HepG2 (cell line): ENCODE results near the gene IQSEC1. TPM values are rescaled to one million over a fixed set of nuclear protein-coding genes. Genes with fewer than 3 reads are reported as not detected.

Experiments used
- ATAC-seq: fragments of 200-7000 bp; cut with Tn5 transposase; 3 replicates; pipeline ENCODE4 v1.9.1; 2020; ENCODE audit warnings: mild to moderate bottlenecking, moderate library complexity
- BruUV-seq: library from RNA; stranded (reverse); fragments of 400-500 nt; replicated peaks from 2 replicates; lab custom pipeline; 2021; lab: Mats Ljungman, UMichigan
- CTCF ChIA-PET: fragments of 300-600 bp; formaldehyde crosslinking; extraction: SDS; loops from one replicate; lab custom pipeline; 2021; ENCODE audit warnings: low total read pairs, inconsistent platforms, low intra/inter-chr PET ratio; lab: Yijun Ruan, JAX
- POLR2A ChIA-PET: fragments of 350-600 bp; sonication (Branson Sonifier 250); formaldehyde crosslinking; loops from one replicate; lab custom pipeline; 2020; ENCODE audit warnings: antibody characterized with exemption, inconsistent platforms; lab: Yijun Ruan, JAX
- DNase-seq: peaks from one replicate; pipeline ENCODE4 v3.0.0-alpha.2; 2015; ENCODE audit warnings: low spot score
- FAIRE-seq: peaks from 3 replicates; lab custom pipeline; 2011; peaks lifted over from hg19 to GRCh38; lab: Jason Lieb, UNC
- H2AFZ ChIP-seq: one replicate; pipeline ENCODE4 v1.6.1; 2011; ENCODE audit warnings: low read length, inconsistent platforms
- H3K27ac ChIP-seq: fragments of 300-600 bp; 3 replicates; pipeline ENCODE4 v1.8.0; 2011; ENCODE audit warnings: mixed run types, mild to moderate bottlenecking, mixed read lengths, low read length, inconsistent platforms; ENCODE audit not compliant: insufficient read depth; ENCODE audit errors: extremely low read length
- H3K27me3 ChIP-seq, 2 experiments: fragments of 200-600 bp in 1 of 2; 2 replicates in 1 of 2; 3 replicates in 1 of 2; pipeline versions ENCODE4 v1.6.0 to v1.8.0; 2011; ENCODE audit warnings: low read length in 2 of 2, mild to moderate bottlenecking in 2 of 2, moderate library complexity in 2 of 2, inconsistent platforms in 1 of 2; ENCODE audit not compliant: insufficient read depth in 2 of 2, control insufficient read depth in 1 of 2
- H3K36me3 ChIP-seq, 2 experiments: fragments of 200-600 bp in 1 of 2; replicated peaks in 1 of 2; 2 replicates in 1 of 2; 3 replicates in 1 of 2; pipeline versions ENCODE4 v1.5.1 to v1.8.0; 2011; ENCODE audit warnings: low read length in 2 of 2, inconsistent platforms in 1 of 2; ENCODE audit not compliant: insufficient read depth in 2 of 2, control insufficient read depth in 1 of 2
- H3K4me1 ChIP-seq: 2 replicates; pipeline ENCODE4 v1.5.1; 2012; ENCODE audit warnings: low read length, inconsistent platforms; ENCODE audit not compliant: insufficient read depth
- H3K4me2 ChIP-seq: 2 replicates; pipeline ENCODE4 v1.6.0; 2011; ENCODE audit warnings: low read depth, low read length, inconsistent platforms
- H3K4me3 ChIP-seq, 3 experiments: fragments of 200-600 bp in 1 of 3; sonication (generic), shearing (Covaris generic) in 1 of 3; replicated peaks in 1 of 3; 2 replicates each; pipeline ENCODE4 v1.5.1; 2011 to 2016; ENCODE audit warnings: low read length in 3 of 3, inconsistent platforms in 2 of 3, low read depth in 2 of 3, mild to moderate bottlenecking in 2 of 3, control low read depth in 1 of 3, mixed read lengths in 1 of 3; ENCODE audit not compliant: insufficient read depth in 1 of 3
- H3K79me2 ChIP-seq: one replicate; pipeline ENCODE4 v1.6.1; 2011; ENCODE audit warnings: low read length, inconsistent platforms; ENCODE audit not compliant: insufficient read depth
- H3K9ac ChIP-seq: 2 replicates; pipeline ENCODE4 v1.6.0; 2011; ENCODE audit warnings: mild to moderate bottlenecking, low read depth, low read length, inconsistent platforms; ENCODE audit not compliant: insufficient read depth
- H3K9me3 ChIP-seq: 2 replicates; pipeline ENCODE4 v1.5.1; 2012; ENCODE audit warnings: mild to moderate bottlenecking, low read length
- H4K20me1 ChIP-seq: 2 replicates; pipeline ENCODE4 v1.6.0; 2011; ENCODE audit warnings: inconsistent platforms, mild to moderate bottlenecking, low read length, moderate library complexity; ENCODE audit not compliant: insufficient read depth
- CCDC6 ChIP-seq: sonication (generic); formaldehyde crosslinking; IDR thresholded peaks from 2 replicates; pipeline ENCODE4 v1.8.1; 2022; ENCODE audit warnings: mild to moderate bottlenecking, missing genetic modification reagents, moderate library complexity
- FOXA1 ChIP-seq, 2 experiments: fragments of 450-650 bp in 1 of 2; sonication (generic) in 1 of 2; formaldehyde crosslinking in 1 of 2; IDR thresholded peaks; 2 replicates each; pipeline versions ENCODE4 v1.4.0 to v1.6.1; 2016 to 2020; ENCODE audit warnings: missing genetic modification reagents in 1 of 2
- FOXO1 ChIP-seq: sonication (generic); formaldehyde crosslinking; IDR thresholded peaks from 2 replicates; pipeline ENCODE4 v1.4.0; 2020; ENCODE audit warnings: missing genetic modification reagents
- MED1 ChIP-seq: sonication (generic); formaldehyde crosslinking; IDR thresholded peaks from 2 replicates; pipeline ENCODE4 v1.4.0; 2020; ENCODE audit warnings: missing genetic modification reagents
- NR2F6 ChIP-seq, 2 experiments: IDR thresholded peaks; 2 replicates each; pipeline ENCODE4 v1.6.1; 2016; ENCODE audit warnings: antibody characterized with exemption in 1 of 2, mild to moderate bottlenecking in 1 of 2
- RBM22 ChIP-seq: fragments of 200-400 bp; formaldehyde crosslinking; optimal IDR thresholded peaks from 2 replicates; pipeline ENCODE3; 2017; ENCODE audit warnings: mild to moderate bottlenecking, low read length, moderate library complexity
- RELA ChIP-seq: sonication (generic); formaldehyde crosslinking; IDR thresholded peaks from 2 replicates; pipeline ENCODE4 v1.4.0; 2020; ENCODE audit warnings: missing genetic modification reagents
- SRSF1 ChIP-seq: fragments of 200-400 bp; formaldehyde crosslinking; optimal IDR thresholded peaks from 2 replicates; pipeline ENCODE3; 2017; ENCODE audit warnings: mild to moderate bottlenecking, low read depth, low read length, moderate library complexity
- STAG1 ChIP-seq: sonication (generic); formaldehyde crosslinking; IDR thresholded peaks from 2 replicates; pipeline ENCODE4 v1.4.0; 2020; ENCODE audit warnings: missing genetic modification reagents
- TOPORS ChIP-seq: sonication (generic); formaldehyde crosslinking; IDR thresholded peaks from 2 replicates; pipeline ENCODE4 v1.8.0; 2023; ENCODE audit warnings: mild to moderate bottlenecking, missing genetic modification reagents
- ZBTB7B ChIP-seq: sonication (generic); formaldehyde crosslinking; IDR thresholded peaks from 2 replicates; pipeline ENCODE4 v1.4.0; 2020; ENCODE audit warnings: missing genetic modification reagents
- ZNF460 ChIP-seq: sonication (generic); formaldehyde crosslinking; IDR thresholded peaks from 2 replicates; pipeline ENCODE4 v1.5.1; 2020; ENCODE audit warnings: missing genetic modification reagents, mild to moderate bottlenecking, borderline replicate concordance
- ZNF567 ChIP-seq: sonication (generic); formaldehyde crosslinking; IDR thresholded peaks from 2 replicates; pipeline ENCODE4 v1.8.1; 2023; ENCODE audit warnings: mild to moderate bottlenecking, missing genetic modification reagents, borderline replicate concordance
- WGBS: methylation state at CpG from one replicate; pipeline ENCODE4 v1.1.6; 2017; ENCODE audit warnings: low lambda C conversion rate; 5-methylcytosine and 5-hydroxymethylcytosine counted together
- in situ Hi-C: cut with HindIII; loops from 2 replicates; pipeline ENCODE4 v1.10.0; 2017; ENCODE audit warnings: low pct_unique_long_range_greater_than_20kb; ENCODE audit not compliant: extremely low pct_ligation_motif_present
- intact Hi-C: fragments of 100-400 bp; cut with micrococcal nuclease; formaldehyde crosslinking; loops from one replicate; pipeline ENCODE4 v1.10.0; 2022; ENCODE audit not compliant: unreplicated experiment
- polyA plus RNA-seq, 8 experiments: library from polyadenylated mRNA; depleted of rRNA in 3 of 8; stranded (reverse) in 7 of 8; unstranded in 1 of 8; fragments of >200 nt; fragmentation: Illumina TruSeq in 4 of 8; extraction: Trizol in 4 of 8; gene quantifications; 2 replicates each; pipeline versions ENCODE4 v1.2.1 to v1.2.3, GENCODE V29; 2011 to 2016; ENCODE audit warnings: low read depth in 4 of 8, missing spikeins in 1 of 8, mixed read lengths in 1 of 8; ENCODE audit not compliant: insufficient read depth in 1 of 8
- total RNA-seq, 5 experiments: library from RNA; depleted of rRNA; stranded (reverse); fragments of >200 nt; fragmentation: Illumina TruSeq; extraction: Trizol; gene quantifications; 2 replicates each; pipeline ENCODE4 v1.2.3, GENCODE V29; 2016; ENCODE audit warnings: low read depth in 1 of 5
- TF ChIP-seq, protein P1 (sequence below): sonication (generic); formaldehyde crosslinking; IDR thresholded peaks from 2 replicates; pipeline ENCODE4 v1.4.0; 2020; ENCODE audit warnings: mild to moderate bottlenecking, missing genetic modification reagents
- TF ChIP-seq, protein P2 (sequence below): sonication (generic); formaldehyde crosslinking; IDR thresholded peaks from 2 replicates; pipeline ENCODE4 v1.8.1; 2022; ENCODE audit warnings: low read depth, mild to moderate bottlenecking, missing genetic modification reagents
- TF ChIP-seq, protein P3 (sequence below): IDR thresholded peaks from 2 replicates; pipeline ENCODE4 v1.6.1; 2018; ENCODE audit warnings: missing genetic modification reagents

IQSEC1 gene
- total and polyA plus RNA-seq, 2 of the 13 experiments (the other 11 are each of a cell fraction or from before 2014, with no cell fraction given) = 17.4 to 20.2 TPM

DNA sequence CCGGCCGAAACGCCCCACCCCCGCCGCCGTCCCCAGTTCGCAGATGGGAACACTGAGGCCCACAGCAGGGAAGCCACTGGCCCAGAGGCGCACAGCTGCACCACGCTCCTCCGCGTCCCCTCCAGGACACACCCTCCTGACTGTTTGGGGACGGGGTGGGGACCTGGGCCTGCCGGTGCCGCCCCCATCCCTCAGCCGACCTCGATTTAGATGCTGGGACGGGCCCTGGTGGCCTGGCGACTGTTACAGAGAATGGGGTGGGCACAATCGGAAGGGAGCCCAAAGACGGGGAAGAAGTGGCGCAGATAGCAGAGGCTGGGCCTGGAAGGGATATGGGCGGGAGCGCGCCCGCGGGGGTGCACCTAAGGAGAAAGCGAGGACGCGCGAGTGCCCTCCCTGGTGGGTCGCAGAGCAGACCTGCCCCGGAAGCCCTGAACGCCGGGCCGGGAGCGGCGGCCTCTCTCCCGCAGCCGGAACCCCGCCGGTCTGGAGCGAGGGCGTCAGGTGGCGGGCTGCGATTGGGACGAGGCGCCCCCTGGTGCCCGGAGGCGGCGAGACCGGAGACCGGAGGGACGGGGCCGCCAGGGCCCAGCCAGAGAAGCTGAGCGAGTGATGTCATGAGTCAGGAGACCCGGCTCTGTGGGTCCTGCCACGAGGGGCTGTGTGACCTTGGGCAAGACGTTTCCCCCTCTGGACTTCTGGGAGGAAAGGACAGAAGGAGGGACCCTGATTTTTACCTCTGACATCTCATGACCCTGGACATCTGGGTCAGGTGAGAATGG is 78.4 kb downstream of the IQSEC1 start:
- in situ Hi-C loops = no loop called here
- Histone ChIP-seq H3K79me2 (no peaks in the 10 kb centered on the region), H3K27ac (peak overlapping the region; percentile 42), H3K36me3 (no peaks in the 10 kb centered on the region), H3K9ac (peak overlapping the region; percentile 52), H2AFZ (no peak overlapping the region), H3K4me3 (peak overlapping the region; percentile 72 to 86 (median 81)), H3K4me1 (peaks cover 57% of the 10 kb centered on the region), H3K4me2 (peak overlapping the region; percentile 80), H3K9me3 (no peaks in the 10 kb centered on the region), H3K27me3 (no peaks in the 10 kb centered on the region), H4K20me1 (peaks cover 13% of the 10 kb centered on the region; the same call in 1 of the 2 replicates)
- DNase-seq = peak; percentile 70
- ChIA-PET POLR2A (interaction anchor here (2.3 kb wide), 1 partner anchor 29 kb away, joined by 15 read pairs; no protein-coding TSS in a partner anchor), CTCF (interaction anchor here (1.9 kb wide), 1 partner anchor 11 kb away, joined by 7 read pairs; no protein-coding TSS in a partner anchor)
- intact Hi-C loops = no loop called here
- peak; percentile 75 for ATAC-seq
- no TSS peak for BruUV-seq
- 0% methylated on average over 13 of the region's 58 CpGs for WGBS
- peak; percentile 53 for FAIRE-seq
- TF ChIP-seq TOPORS (CRISPR knock-in tag) (no peak), NR2F6 (IDR thresholded peaks at IDR 0.05) (no peak), NR2F6 (CRISPR knock-in tag; IDR thresholded peaks at IDR 0.05) (peak; percentile 47; the same call in 1 of the 2 replicates), CCDC6 (peak; percentile 31; the same call in 1 of the 2 replicates), SRSF1 (peak; percentile 51), FOXO1 (CRISPR knock-in tag) (no peak; the same call in 1 of the 2 replicates), MED1 (CRISPR knock-in tag) (peak; percentile 54; the same call in 1 of the 2 replicates), RBM22 (peak; percentile 73), RELA (no peak; the same call in 1 of the 2 replicates), STAG1 (CRISPR knock-in tag) (peak; percentile 74), FOXA1 (IDR thresholded peaks at IDR 0.05) (no peak), FOXA1 (CRISPR knock-in tag; IDR thresholded peaks at IDR 0.05) (no peak), ZBTB7B (CRISPR knock-in tag) (peak; percentile 68; the same call in 1 of the 2 replicates), ZNF567 (0 out of 2 replicates have a peak, but pooled peaks have one; percentile 66), ZNF460 (CRISPR knock-in tag) (0 out of 2 replicates have a peak, but pooled peaks have one; percentile 12)
- TF ChIP-seq, protein P1, sequence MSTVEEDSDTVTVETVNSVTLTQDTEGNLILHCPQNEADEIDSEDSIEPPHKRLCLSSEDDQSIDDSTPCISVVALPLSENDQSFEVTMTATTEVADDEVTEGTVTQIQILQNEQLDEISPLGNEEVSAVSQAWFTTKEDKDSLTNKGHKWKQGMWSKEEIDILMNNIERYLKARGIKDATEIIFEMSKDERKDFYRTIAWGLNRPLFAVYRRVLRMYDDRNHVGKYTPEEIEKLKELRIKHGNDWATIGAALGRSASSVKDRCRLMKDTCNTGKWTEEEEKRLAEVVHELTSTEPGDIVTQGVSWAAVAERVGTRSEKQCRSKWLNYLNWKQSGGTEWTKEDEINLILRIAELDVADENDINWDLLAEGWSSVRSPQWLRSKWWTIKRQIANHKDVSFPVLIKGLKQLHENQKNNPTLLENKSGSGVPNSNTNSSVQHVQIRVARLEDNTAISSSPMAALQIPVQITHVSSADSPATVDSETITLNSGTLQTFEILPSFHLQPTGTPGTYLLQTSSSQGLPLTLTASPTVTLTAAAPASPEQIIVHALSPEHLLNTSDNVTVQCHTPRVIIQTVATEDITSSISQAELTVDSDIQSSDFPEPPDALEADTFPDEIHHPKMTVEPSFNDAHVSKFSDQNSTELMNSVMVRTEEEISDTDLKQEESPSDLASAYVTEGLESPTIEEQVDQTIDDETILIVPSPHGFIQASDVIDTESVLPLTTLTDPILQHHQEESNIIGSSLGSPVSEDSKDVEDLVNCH (CRISPR knock-in tag) = no peak
- TF ChIP-seq, protein P2, sequence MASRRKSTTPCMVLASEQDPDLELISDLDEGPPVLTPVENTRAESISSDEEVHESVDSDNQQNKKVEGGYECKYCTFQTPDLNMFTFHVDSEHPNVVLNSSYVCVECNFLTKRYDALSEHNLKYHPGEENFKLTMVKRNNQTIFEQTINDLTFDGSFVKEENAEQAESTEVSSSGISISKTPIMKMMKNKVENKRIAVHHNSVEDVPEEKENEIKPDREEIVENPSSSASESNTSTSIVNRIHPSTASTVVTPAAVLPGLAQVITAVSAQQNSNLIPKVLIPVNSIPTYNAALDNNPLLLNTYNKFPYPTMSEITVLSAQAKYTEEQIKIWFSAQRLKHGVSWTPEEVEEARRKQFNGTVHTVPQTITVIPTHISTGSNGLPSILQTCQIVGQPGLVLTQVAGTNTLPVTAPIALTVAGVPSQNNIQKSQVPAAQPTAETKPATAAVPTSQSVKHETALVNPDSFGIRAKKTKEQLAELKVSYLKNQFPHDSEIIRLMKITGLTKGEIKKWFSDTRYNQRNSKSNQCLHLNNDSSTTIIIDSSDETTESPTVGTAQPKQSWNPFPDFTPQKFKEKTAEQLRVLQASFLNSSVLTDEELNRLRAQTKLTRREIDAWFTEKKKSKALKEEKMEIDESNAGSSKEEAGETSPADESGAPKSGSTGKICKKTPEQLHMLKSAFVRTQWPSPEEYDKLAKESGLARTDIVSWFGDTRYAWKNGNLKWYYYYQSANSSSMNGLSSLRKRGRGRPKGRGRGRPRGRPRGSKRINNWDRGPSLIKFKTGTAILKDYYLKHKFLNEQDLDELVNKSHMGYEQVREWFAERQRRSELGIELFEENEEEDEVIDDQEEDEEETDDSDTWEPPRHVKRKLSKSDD (CRISPR knock-in tag) = no peak; the same call in 1 of the 2 replicates
- TF ChIP-seq, protein P3, sequence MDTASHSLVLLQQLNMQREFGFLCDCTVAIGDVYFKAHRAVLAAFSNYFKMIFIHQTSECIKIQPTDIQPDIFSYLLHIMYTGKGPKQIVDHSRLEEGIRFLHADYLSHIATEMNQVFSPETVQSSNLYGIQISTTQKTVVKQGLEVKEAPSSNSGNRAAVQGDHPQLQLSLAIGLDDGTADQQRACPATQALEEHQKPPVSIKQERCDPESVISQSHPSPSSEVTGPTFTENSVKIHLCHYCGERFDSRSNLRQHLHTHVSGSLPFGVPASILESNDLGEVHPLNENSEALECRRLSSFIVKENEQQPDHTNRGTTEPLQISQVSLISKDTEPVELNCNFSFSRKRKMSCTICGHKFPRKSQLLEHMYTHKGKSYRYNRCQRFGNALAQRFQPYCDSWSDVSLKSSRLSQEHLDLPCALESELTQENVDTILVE (CRISPR knock-in tag) = peak; percentile 96; the same call in 1 of the 2 replicates
